GM12801 (cell line): ENCODE data around the gene SAMM50.

Experiments used
- TF ChIP-seq, protein P1 (sequence below): IDR thresholded peaks from one replicate; pipeline ENCODE4 v1.5.1; 2011; ENCODE audit warnings: control low read depth; ENCODE audit not compliant: insufficient read length; ENCODE audit errors: extremely low read depth

The SAMM50 gene

DNA sequence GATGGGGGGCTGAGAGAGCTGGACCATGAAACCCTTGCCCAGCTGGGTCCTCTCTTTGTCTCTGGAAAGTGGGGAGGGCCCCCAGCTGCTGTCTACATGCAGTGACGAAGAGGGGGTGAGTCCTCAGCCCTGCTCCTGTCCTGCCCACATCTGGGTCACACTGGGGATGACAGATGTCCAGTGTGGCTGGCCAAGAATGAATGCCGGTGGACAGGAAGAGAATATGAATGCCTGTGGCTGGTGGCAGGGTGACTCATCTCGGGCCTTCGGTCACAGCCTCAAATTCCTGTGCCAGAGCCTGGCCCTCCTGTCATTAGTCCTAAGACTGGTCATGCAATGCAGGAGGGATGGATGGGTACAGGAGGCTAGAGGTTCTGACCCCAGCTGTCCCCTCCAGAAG is 33.9 kb upstream of the SAMM50 start:
- TF ChIP-seq, protein P1, sequence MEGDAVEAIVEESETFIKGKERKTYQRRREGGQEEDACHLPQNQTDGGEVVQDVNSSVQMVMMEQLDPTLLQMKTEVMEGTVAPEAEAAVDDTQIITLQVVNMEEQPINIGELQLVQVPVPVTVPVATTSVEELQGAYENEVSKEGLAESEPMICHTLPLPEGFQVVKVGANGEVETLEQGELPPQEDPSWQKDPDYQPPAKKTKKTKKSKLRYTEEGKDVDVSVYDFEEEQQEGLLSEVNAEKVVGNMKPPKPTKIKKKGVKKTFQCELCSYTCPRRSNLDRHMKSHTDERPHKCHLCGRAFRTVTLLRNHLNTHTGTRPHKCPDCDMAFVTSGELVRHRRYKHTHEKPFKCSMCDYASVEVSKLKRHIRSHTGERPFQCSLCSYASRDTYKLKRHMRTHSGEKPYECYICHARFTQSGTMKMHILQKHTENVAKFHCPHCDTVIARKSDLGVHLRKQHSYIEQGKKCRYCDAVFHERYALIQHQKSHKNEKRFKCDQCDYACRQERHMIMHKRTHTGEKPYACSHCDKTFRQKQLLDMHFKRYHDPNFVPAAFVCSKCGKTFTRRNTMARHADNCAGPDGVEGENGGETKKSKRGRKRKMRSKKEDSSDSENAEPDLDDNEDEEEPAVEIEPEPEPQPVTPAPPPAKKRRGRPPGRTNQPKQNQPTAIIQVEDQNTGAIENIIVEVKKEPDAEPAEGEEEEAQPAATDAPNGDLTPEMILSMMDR: no peak

DNA sequence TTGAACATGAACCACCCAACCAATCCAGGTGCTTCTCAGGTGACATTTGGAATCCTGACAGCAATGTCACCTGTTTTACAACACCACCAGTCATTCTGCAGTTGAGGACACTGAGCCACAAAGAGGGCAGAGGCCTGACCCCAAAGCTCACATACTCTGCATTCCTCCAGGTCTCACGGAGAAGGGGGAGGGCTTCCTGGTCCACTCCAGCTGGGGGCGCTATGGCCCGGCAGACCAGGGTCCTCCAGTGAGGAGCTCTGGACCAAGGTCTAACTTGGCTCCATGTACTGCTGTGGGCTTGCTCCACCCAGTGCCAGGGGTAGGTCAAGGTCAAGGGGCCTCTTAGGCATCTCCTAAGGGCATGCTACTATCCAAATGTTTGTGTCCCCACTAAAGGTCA is 33.1 kb upstream of the SAMM50 start:
- TF ChIP-seq, protein P1: no peak

DNA sequence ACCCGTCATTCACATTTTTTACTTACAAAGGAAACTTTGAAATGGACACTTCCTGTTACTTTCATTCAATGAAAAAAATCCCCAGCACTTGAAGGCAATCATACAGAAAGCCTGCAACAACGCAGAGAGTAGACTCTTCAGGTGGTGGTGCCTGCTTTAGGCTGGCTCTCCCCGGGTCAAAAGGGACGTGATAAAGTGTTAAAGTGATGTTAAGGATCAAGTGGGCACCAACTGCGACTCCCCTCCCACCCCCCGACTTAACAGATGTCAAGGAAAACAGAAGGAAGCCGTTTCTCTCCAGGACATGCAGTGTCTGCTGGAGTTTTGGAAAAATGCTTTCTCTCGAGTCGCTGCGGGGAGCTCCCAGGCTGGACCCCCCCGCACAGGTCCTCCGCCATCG is 32.1 kb upstream of the SAMM50 start:
- TF ChIP-seq, protein P1: no peak

DNA sequence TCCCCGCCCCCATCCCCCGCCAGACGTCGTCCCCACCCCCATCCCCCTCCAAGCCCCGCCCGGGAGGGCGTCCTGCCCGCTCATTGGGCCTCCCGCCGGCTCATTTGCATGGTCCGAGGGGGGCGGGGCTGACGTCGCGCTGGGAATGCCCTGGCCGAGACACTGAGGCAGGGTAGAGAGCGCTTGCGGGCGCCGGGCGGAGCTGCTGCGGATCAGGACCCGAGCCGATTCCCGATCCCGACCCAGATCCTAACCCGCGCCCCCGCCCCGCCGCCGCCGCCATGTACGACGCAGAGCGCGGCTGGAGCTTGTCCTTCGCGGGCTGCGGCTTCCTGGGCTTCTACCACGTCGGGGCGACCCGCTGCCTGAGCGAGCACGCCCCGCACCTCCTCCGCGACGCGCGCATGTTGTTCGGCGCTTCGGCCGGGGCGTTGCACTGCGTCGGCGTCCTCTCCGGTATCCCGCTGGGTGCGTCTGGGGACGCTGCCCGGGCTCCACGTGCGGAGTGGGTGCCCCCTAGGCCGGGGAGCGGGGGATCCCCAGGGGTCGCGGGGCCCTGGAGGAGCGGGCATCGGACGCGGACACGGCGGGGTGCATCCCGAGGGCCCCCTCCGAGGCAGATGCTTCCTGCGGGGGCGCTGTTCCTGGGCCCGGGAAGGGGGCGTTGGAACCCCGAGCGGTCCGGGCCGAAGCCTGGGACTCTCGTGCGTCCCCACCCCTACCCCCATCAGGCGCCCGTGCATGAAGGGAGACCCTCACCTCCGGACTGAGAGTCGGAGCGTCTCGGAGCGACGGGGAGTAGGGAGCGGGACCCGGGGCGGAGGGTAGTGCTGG is 31.4 kb upstream of the SAMM50 start, which contains the start of gene PNPLA3:
PNPLA3 (plus strand) TSS at position 175 of the 834 bp plus-strand sequence; CDS start at position 282, 107 bp downstream.
- TF ChIP-seq, protein P1: no peak

DNA sequence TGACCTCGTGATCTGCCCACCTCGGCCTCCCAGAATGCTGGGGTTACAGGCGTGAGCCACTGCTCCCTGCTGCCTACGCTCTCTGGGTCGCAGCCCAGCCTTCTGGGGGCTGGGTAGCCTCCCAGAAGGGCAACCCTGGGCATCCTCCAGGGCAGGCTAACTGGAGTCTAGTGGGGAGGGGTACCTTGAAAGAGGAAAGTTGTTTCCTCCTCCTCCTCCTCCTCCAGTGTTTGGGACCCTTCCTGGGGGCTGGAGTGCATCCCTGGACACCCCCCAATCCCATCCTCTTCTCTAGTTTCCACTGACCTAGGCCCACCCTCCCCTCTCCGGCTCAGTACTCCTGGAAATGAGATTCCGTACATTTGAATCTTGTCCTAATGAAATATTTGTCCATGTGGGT is 30.4 kb upstream of the SAMM50 start:
- TF ChIP-seq, protein P1: no peak

DNA sequence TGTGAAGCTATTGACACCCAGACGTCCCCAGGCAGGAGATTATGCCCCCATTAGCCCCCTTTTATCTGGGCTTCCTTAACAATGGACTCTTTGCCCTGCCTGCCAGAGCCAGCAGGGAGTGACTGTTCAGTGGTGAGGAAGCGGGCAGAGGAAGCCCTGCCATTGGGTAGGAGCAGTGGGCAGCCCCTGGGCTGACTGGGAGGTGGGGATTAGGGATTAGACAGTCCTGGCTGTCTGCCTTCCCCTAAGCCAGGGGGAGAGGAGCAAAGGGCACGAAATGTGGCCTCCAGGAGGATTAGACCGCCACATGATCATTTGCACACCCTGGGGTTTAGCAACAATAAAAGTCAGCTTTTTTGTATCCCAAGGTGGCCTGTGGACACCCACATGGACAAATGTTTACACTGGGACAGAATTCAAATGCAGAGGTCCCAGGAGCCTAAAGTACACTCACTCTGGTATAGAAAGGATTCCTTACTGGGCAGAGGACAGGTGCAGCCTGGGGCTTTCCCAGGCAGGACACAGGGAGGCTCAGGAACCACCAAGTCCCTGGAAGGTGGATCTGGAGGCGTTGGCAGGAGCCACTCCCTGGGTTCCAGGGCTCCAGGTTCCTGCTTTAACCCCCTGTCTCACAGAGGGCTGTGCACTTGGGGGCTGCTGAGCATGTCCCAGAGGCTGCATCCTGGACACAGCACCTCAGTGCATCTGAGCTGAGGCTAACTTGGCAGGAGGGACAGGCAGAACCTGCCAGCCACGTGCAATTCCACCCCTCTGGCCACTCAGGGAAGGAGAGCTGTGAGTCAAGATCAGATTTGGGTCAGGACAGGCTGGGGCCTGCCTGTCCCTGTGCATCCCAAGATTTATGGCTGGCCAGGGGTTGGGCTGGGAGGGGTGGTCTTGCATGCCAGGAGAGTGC is 29.6 kb upstream of the SAMM50 start:
- TF ChIP-seq, protein P1: no peak

DNA sequence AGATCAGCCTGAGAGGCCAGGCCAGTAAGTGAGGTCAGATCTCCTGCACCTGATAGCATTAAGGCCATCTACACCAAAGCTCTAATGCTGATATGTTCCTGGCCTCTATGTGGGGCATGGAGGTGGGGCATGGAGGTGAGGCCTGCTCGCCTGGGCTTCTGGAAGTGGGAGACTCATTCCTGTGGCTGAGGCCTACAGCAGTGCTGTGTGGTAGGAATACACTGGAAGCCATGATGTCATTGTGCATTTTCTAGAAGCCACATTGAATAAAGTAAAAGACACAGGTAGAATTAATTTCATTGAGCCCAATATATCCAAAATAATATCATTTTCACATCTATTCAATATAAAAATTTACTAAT is 28.9 kb upstream of the SAMM50 start:
- TF ChIP-seq, protein P1: no peak
